ENCODE data around the gene KBTBD13. TPM values are rescaled to one million over a fixed set of nuclear protein-coding genes. Genes with fewer than 3 reads are reported as not detected.

Gene KBTBD13
- total and polyA plus RNA-seq, 2 experiments from 2014 or later: not detected

DNA sequence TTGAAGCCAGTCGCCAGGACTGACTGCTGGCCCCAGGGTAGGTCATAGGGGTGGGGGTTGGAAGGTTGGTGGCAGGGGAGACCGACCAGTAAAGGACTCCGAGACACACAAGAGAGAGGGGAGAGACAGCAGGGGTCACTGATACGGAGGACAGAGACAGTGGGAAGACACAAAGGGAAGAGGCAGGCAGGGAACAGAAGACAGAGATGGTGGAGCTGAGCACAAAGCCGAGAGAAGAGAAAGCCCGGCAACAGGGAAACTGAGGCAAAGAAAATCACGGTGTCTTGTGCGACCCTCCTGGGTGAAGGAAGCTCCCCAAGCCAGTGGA is 9.3 kb upstream of the KBTBD13 start (continued):
- TF ChIP-seq, protein P1, sequence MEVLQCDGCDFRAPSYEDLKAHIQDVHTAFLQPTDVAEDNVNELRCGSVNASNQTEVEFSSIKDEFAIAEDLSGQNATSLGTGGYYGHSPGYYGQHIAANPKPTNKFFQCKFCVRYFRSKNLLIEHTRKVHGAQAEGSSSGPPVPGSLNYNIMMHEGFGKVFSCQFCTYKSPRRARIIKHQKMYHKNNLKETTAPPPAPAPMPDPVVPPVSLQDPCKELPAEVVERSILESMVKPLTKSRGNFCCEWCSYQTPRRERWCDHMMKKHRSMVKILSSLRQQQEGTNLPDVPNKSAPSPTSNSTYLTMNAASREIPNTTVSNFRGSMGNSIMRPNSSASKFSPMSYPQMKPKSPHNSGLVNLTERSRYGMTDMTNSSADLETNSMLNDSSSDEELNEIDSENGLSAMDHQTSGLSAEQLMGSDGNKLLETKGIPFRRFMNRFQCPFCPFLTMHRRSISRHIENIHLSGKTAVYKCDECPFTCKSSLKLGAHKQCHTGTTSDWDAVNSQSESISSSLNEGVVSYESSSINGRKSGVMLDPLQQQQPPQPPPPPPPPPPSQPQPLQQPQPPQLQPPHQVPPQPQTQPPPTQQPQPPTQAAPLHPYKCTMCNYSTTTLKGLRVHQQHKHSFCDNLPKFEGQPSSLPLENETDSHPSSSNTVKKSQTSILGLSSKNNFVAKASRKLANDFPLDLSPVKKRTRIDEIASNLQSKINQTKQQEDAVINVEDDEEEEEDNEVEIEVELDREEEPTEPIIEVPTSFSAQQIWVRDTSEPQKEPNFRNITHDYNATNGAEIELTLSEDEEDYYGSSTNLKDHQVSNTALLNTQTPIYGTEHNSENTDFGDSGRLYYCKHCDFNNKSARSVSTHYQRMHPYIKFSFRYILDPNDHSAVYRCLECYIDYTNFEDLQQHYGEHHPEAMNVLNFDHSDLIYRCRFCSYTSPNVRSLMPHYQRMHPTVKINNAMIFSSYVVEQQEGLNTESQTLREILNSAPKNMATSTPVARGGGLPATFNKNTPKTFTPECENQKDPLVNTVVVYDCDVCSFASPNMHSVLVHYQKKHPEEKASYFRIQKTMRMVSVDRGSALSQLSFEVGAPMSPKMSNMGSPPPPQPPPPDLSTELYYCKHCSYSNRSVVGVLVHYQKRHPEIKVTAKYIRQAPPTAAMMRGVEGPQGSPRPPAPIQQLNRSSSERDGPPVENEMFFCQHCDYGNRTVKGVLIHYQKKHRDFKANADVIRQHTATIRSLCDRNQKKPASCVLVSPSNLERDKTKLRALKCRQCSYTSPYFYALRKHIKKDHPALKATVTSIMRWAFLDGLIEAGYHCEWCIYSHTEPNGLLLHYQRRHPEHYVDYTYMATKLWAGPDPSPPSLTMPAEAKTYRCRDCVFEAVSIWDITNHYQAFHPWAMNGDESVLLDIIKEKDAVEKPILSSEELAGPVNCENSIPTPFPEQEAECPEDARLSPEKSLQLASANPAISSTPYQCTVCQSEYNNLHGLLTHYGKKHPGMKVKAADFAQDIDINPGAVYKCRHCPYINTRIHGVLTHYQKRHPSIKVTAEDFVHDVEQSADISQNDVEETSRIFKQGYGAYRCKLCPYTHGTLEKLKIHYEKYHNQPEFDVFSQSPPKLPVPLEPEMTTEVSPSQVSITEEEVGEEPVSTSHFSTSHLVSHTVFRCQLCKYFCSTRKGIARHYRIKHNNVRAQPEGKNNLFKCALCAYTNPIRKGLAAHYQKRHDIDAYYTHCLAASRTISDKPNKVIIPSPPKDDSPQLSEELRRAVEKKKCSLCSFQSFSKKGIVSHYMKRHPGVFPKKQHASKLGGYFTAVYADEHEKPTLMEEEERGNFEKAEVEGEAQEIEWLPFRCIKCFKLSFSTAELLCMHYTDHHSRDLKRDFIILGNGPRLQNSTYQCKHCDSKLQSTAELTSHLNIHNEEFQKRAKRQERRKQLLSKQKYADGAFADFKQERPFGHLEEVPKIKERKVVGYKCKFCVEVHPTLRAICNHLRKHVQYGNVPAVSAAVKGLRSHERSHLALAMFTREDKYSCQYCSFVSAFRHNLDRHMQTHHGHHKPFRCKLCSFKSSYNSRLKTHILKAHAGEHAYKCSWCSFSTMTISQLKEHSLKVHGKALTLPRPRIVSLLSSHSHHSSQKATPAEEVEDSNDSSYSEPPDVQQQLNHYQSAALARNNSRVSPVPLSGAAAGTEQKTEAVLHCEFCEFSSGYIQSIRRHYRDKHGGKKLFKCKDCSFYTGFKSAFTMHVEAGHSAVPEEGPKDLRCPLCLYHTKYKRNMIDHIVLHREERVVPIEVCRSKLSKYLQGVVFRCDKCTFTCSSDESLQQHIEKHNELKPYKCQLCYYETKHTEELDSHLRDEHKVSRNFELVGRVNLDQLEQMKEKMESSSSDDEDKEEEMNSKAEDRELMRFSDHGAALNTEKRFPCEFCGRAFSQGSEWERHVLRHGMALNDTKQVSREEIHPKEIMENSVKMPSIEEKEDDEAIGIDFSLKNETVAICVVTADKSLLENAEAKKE (CRISPR knock-in tag; IDR thresholded peaks at IDR 0.05): no peak
- TF ChIP-seq ZNF114 (CRISPR knock-in tag; IDR thresholded peaks at IDR 0.05): no peak

GRCh38 chr15:65067645-65068402 is 8.7 kb upstream of the KBTBD13 start, which contains the start of gene RASL12:
RASL12 (minus strand) TSS chr15:65067991; CDS start chr15:65067835, 156 bp downstream.
- Histone ChIP-seq H3K9me2 (ENCODE audit: insufficient read depth) (no peaks in the 10 kb centered on the region), H3K27me3 (ENCODE audit: insufficient read depth) (peaks cover 11% of the 10 kb centered on the region), H3K4me2 (peak within 1 kb of the TSS; percentile 93), H3K79me2 (replicated peaks; ENCODE audit: insufficient read depth) (no peaks in the 10 kb centered on the region), H3K4me1 (ENCODE audit: insufficient read depth) (peaks cover 25% of the 10 kb centered on the region), H3K4me3 (peak within 1 kb of the TSS; percentile 73), H3F3A (replicated peaks; ENCODE audit: low read depth) (peaks cover 5% of the 10 kb centered on the region; the same call in 1 of the 2 replicates), H4K20me1 (replicated peaks; ENCODE audit: insufficient read depth) (0 out of 2 replicates have a peak, but pooled peaks cover 3% of the 10 kb centered on the region), H2AFZ (peak within 1 kb of the TSS; percentile 99), H3K36me3 (ENCODE audit: insufficient read depth) (no peaks in the 10 kb centered on the region), H3K27ac (ENCODE audit: low read depth) (no peak within 1 kb of the TSS)
- no peaks in the 10 kb centered on the region; the same call in 2 of the 3 replicates for H3K36me3 Mint-ChIP-seq (ENCODE audit: low read depth)
- DNase-seq (ENCODE audit: low spot score) (peak; percentile 79), ATAC-seq (peak; percentile 57)
- peak within 1 kb of the TSS; percentile 78 for H3K4me3 Mint-ChIP-seq
- TF ChIP-seq, protein P2, sequence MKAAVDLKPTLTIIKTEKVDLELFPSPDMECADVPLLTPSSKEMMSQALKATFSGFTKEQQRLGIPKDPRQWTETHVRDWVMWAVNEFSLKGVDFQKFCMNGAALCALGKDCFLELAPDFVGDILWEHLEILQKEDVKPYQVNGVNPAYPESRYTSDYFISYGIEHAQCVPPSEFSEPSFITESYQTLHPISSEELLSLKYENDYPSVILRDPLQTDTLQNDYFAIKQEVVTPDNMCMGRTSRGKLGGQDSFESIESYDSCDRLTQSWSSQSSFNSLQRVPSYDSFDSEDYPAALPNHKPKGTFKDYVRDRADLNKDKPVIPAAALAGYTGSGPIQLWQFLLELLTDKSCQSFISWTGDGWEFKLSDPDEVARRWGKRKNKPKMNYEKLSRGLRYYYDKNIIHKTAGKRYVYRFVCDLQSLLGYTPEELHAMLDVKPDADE (IDR thresholded peaks at IDR 0.05): no peak
- H3K4me1 Mint-ChIP-seq: peaks cover 23% of the 10 kb centered on the region
- no peak within 1 kb of the TSS for H3K27ac Mint-ChIP-seq
- H3K27me3 Mint-ChIP-seq (ENCODE audit: insufficient read depth, low read depth, poor library complexity): peaks cover 17% of the 10 kb centered on the region
- peaks cover 3% of the 10 kb centered on the region; the same call in 1 of the 3 replicates for H3K9me3 Mint-ChIP-seq
